ENCODE data around the gene SLC45A1. TPM values are rescaled to one million over a fixed set of nuclear protein-coding genes. Genes with fewer than 3 reads are reported as not detected.
"Not testable (repeated sequence)": the region's sequence is repeated elsewhere in the genome, so short reads cannot be mapped to it uniquely, and the experiment has no call there.

The SLC45A1 gene
- total RNA-seq, 1 donor from 2014 or later: 2.2 TPM

- DNase-seq (ENCODE audit: extremely low read depth, low read depth, low spot score): no peak
Measured at GRCh38 chr1:8364528-8365442, 46.9 kb downstream of the SLC45A1 start.

DNA sequence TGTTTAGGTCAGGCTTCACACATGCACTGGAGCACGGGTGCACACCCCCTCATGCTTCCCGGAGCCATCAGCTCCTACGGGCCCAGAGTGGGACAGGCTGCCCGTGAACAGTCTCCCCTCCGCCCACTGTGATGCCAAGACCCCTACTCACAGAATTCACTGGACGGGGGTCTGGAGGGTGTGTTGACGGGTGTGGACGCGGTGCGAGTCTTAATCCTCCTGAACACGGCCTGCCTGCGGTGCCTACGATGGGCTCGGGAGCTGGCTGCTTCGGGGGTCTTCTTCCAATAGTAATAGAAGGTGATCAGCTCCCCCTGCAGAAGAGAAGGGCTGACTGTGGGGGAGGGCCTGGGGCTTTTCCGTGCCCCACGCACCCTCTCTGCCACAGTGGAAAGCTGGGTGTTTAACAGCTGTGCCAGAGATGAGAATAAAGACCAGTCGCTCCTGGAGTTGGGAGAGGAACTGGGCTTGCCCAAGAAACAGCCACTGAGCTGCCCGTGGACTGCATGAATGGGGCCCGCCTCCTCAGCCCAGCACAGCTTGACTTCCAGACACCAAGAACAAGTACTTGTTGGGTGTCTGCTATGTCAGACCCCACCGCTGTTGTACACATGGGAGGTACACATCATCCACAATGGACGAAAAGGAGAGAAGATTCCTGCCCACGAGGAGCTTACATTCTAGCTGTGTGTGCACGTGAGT, 47.9 kb downstream of the SLC45A1 start:
- no peak for DNase-seq (ENCODE audit: extremely low read depth, low read depth, low spot score)

GRCh38 chr1:8367571-8368194, 49.8 kb downstream of the SLC45A1 start:
- DNase-seq (ENCODE audit: extremely low read depth, low read depth, low spot score): no peak

GRCh38 chr1:8368956-8369639, 51.2 kb downstream of the SLC45A1 start:
- DNase-seq (ENCODE audit: extremely low read depth, low read depth, low spot score): no peak

DNA sequence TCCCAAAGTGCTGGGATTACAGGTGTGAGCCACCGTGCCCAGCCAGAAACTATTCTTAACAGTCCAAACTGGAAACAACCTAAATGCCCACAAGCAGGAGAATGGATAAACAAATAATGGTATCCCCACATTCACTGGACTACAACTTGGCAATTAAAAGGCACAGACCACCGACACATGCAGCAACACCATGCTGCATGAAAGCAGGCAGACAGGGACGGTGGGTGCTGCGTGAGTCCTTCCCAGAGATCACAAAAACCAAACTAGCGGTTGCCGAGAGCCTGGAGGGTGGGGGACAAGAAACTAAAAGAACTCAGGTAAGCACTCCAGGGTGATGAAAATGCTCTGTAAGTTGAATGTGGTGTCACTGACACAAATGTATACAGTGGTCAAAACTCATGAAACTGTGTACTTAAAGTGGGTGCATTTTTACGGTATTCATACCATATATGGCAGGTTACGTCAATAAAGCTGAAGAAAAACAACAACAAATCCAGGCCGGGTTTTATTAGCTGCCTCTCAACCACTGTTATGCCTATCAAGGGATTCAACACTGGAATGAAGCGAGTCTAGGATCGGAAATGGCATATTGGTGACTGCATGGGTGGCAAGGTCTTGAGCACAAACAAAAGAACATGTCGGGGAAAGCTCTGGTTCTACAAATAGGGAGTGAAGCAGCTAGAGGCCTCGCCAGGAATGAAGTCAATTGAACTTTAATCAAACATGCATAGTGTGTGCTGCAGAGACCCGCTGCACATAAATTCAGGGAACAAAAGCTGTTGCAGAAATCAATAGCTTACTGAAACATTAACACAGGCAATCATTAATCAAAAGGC, 52.4 kb downstream of the SLC45A1 start:
- no peak for DNase-seq (ENCODE audit: extremely low read depth, low read depth, low spot score)

DNA sequence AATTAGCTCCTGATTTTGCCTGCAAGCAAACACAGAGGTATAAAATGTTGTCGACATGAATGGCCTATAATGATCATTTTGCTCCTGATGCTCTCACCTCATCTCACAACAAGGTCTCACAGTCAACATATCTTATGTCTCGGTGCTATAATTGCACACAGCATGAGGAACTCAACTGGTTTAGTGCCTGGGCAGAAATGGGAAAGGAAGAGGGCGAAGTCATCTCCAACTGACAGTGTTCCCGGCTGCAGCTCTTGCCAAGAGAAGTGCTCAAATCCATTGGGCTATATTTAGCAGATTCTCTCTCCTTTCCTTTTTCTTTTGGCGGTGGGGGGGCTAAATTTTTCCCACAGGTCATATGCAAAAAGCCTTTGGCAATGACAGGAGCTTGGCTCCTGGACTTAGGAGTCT, 53.0 kb downstream of the SLC45A1 start:
- DNase-seq (ENCODE audit: extremely low read depth, low read depth, low spot score): no peak

GRCh38 chr1:8371372-8371991, 53.6 kb downstream of the SLC45A1 start:
- no peak for DNase-seq (ENCODE audit: extremely low read depth, low read depth, low spot score)

- DNase-seq (ENCODE audit: extremely low read depth, low read depth, low spot score): no peak
Measured at GRCh38 chr1:8373125-8373524, 55.2 kb downstream of the SLC45A1 start.

DNA sequence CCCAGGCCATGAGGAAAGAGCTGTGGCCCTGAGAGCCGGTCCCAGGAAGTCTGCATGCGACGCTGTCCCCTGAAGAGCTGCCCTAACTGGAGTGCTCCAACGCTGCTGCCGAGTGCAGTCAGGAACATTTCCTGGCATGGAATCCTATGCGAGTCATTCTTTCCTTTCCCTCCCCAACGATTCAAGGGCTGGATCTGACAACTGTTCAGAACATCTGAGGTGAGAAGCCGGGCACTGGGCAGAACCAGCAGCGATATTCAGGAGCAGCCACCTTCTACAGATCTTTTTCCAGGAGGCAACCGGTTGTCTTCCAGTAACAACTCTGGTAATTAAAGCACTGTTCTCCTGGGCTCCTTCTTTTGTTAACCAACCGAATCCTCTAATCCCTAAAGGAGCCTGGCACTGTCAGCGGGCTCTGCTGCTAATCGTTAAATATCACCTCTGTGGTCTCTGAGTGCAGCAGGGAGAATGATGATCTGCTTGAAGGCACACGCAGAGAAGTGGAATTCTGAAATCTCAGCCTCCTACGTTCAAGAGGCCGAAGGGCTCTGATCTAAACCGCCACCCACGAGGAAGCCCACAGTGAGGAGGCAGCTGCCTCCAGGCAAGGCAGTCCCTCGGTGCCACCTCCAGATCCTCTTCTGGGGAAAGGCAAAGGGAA, 55.8 kb downstream of the SLC45A1 start:
- no peak for DNase-seq (ENCODE audit: extremely low read depth, low read depth, low spot score)

DNA sequence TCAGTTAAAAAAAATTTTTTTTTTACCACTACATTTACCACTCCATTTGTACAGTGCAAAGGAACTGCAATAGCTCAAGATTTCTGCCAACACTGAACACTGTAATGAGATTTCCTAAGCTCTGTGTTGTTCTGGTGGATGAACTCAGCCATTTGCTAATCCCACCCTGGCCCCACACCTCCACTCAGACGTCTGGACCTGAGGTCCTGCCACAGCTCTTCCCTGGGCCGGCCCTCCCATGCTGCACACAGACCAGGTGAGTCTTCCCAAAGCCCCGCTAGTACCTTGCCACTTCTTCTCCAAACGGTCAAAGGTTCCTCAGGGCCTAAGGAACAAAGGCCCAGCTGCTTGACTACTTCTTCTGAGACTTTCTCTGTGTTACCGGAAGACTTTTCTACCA, 56.4 kb downstream of the SLC45A1 start:
- DNase-seq (ENCODE audit: extremely low read depth, low read depth, low spot score): no peak

DNA sequence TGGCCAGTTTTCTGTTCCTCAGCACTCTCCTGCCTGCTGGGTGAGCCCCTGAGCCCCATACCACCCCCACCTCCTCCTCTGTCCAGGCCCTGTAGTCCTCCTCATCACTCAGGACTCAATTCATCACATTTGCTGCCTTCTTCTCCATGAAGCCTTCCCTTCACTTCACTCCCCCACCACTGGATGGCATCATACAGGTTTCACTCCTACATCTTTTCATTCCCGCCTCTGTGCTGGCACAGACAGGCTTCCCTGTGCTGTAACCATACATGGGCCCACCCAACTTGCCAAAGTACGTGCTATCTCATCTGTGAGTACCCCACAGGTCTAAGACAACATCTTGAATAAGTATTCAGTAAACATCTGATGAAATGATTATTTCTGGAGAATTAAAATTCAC, 56.9 kb downstream of the SLC45A1 start:
- DNase-seq (ENCODE audit: extremely low read depth, low read depth, low spot score): no peak

- DNase-seq (ENCODE audit: extremely low read depth, low read depth, low spot score): no peak
Measured at GRCh38 chr1:8376358-8376840, 58.5 kb downstream of the SLC45A1 start.

GRCh38 chr1:8377271-8377981, 59.5 kb downstream of the SLC45A1 start:
- no peak for DNase-seq (ENCODE audit: extremely low read depth, low read depth, low spot score)

GRCh38 chr1:8378178-8378577, 60.3 kb downstream of the SLC45A1 start:
- DNase-seq (ENCODE audit: extremely low read depth, low read depth, low spot score): no peak

DNA sequence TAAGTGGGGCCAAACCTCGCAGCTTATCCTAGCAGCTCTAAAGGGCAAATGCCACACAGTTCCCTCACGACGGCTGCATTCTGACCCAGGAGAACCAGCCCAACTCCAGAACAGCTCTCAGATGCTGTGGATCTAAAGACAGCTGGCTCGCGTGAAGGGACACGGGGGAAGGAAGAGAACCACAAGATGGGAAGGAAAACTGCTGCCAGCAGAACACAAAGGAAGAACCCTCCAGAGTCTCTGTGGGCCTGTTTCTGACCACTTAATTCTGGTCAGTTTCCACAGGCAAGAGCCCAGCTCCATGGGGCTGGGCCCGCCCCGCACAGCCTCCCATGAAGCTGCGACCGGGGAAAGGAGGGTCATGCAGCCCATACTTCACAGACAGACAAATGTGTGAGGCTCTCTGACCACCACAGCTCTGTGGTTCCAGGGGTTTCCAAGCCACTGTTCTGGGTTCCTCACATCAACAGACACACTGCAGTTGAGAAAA, 61.1 kb downstream of the SLC45A1 start:
- DNase-seq (ENCODE audit: extremely low read depth, low read depth, low spot score): no peak

DNA sequence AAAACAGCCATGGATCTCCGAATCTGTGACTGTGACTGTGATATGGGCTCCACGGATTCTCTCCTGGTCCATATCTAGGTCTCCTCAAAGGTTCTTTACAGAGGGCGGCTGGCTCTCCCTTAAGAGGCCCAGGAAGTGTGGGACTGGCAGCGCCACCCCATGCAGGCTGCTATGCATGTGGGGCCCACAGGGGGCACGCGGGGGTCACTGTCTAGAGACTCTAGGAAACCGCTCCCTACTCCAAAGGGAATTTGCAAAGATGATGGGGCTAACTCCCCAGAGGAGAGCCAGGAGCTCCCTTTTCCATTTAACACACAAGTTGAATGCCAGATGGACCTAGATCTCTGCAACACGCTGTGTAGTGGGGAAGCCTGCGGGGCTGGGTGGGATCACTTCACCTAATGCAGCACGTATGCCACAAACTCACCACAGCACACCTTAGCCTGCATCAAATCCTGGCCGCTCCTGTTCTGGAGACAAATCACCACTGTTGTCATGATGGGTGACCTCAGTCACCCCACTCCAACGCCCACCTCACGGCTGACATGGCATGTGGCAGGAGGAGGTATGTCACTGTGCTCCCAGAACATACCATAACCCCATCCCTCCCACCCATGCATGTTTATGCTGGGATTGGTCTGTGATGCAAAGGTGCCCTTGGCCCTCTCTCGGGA, 61.7 kb downstream of the SLC45A1 start:
- no peak for DNase-seq (ENCODE audit: extremely low read depth, low read depth, low spot score)

DNA sequence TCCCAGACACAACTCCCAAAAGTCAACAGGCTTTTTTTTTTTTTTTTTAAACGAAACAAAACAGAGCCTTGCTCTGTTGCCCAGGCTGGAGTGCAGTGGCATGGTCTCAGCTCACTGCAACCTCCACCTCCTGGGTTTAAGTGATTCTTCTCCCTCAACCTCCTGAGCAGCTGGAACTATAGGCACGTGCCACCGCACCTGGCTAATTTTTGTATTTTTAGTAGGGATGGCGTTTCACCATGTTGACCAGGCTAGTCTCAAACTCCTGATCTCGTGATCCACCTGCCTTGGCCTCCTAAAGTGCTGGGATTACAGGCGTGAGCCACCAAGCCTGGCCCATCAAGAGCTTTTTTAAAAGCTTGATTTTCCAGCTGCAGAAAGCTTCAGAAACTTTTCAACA, 62.4 kb downstream of the SLC45A1 start:
- DNase-seq (ENCODE audit: extremely low read depth, low read depth, low spot score): not testable (repeated sequence)

DNA sequence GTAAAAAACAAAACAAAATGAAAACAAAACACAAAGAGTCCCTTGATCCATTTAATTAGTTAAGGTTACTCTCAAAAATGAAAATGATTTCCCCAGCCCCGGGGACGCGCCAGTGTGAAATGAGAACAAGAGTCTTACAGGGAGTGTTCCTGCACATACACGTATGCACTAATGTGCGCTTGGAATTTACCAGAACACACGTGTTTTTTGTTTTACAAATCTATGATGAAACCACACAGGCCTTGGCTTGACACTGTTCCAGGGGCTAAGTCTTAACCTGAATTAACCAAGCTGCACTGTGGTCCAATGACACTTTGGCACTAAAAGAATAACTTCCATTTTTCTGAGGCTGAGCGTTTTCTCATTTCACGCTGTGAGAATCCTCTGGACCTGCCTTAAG, 63.7 kb downstream of the SLC45A1 start:
- no peak for DNase-seq (ENCODE audit: extremely low read depth, low read depth, low spot score)

Data from glomerular endothelial cell (primary cell).